Body of pancreas (tissue), 4 donors: ENCODE measurements around the gene AGPS.

Source experiments
- CTCF ChIP-seq, 7 experiments: fragments of 450-650 bp in 4 of 7; fragments of 200-600 bp in 3 of 7; sonication (generic) in 3 of 7; IDR thresholded peaks; one replicate each; pipeline ENCODE4 v1.5.1; 2016 to 2019; ENCODE audit warnings: antibody characterized with exemption in 7 of 7
- POLR2A ChIP-seq, 3 donors: fragments of 450-650 bp; IDR thresholded peaks; one replicate each; pipeline ENCODE4 v1.6.1; 2016; ENCODE audit warnings: antibody characterized with exemption in 3 of 3, mild to moderate bottlenecking in 2 of 3

- TF ChIP-seq CTCF (IDR thresholded peaks at IDR 0.05) (no peak), POLR2A (IDR thresholded peaks at IDR 0.05) (no peak)
Observed at GRCh38 chr2:177519534-177520115, 127.1 kb downstream of the AGPS start.
